ENCODE measurements around the gene SLC25A12. TPM values are rescaled to one million over a fixed set of nuclear protein-coding genes. Genes with fewer than 3 reads are reported as not detected.

SLC25A12 gene
- total and polyA plus RNA-seq, 2 experiments from 2014 or later, result 15.1 to 17.6 TPM

DNA sequence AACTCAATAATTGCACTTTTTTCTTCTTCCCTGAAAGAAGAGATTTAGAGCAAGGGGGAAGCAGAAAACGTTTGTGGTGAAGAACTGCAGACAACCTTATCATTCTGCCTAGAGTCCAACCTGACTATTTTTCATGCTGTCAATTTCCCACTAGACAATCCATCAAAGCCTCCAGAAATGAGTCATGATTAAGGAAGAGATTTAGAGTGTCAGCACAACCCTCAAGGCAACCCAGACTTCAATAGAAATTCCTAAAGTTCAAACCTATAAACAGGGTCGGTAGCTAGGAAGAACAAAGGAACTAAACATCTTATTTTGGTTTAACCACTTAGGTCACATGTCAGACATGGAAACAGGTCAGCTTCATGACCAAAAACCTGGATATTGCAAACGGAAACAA lies 86.9 kb downstream of the SLC25A12 start:
- H3K36me3 ChIP-seq (ENCODE audit: low read depth), result no peaks in the 10 kb centered on the region
- H2AFZ ChIP-seq, result no peak overlapping the region
- H3K9me3 ChIP-seq (ENCODE audit: low read depth), result no peaks in the 10 kb centered on the region
- TF ChIP-seq EZH2phosphoT487 (IDR thresholded peaks at IDR 0.05; ENCODE audit: insufficient read depth, low read depth) (no peak), EZH2 (IDR thresholded peaks at IDR 0.05; ENCODE audit: insufficient read depth, poor library complexity, severe bottlenecking) (no peak)
- no peak overlapping the region for H3K27ac ChIP-seq
- no peaks in the 10 kb centered on the region for H4K20me1 ChIP-seq (ENCODE audit: insufficient read depth)
- in situ Hi-C loops (cut with MboI), result no loop called here
- H3K79me2 ChIP-seq (ENCODE audit: insufficient read depth), result no peaks in the 10 kb centered on the region
- no peak overlapping the region for H3K4me3 ChIP-seq
- DNase-seq, result no peak
- WGBS, 2 experiments (ENCODE audit: low coverage in 1 of 2, low lambda C conversion rate in 2 of 2, missing lambda C conversion rate in 2 of 2), result 5 to 16% methylated on average over 3 of the region's 3 CpGs
- H3K9me2 ChIP-seq (ENCODE audit: insufficient read depth), result no peaks in the 10 kb centered on the region
- peaks cover 4% of the 10 kb centered on the region; the same call in 1 of the 2 replicates for H3F3A ChIP-seq (ENCODE audit: insufficient read depth)
- no peak overlapping the region for H3K9ac ChIP-seq
- H3K27me3 ChIP-seq (replicated peaks; ENCODE audit: insufficient read depth), result no peaks in the 10 kb centered on the region
- peaks cover 9% of the 10 kb centered on the region; the same call in 1 of the 2 replicates for H3K4me1 ChIP-seq (ENCODE audit: insufficient read depth)
- no peak overlapping the region for H3K4me2 ChIP-seq (ENCODE audit: unreplicated experiment)

DNA sequence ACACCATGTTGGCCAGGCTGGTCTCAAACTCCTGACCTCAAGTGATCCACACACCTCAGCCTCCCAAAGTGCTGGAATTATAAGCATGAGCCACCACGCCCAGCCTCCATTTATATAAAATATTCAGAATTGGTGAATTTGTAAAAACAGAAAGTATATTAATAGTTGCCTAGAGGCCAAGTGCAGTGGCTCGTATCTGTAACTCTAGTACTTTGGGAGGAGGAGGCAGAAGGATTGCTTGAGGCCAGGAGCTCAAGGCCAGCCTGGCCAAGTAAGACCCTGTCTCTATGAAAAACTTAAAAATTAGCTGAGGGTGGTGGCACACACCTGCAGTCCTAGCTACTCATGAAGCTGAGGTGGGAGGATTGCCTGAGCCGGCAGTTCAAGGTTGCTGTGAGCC lies 89.6 kb downstream of the SLC25A12 start:
- H3F3A ChIP-seq (ENCODE audit: insufficient read depth), result peaks cover 7% of the 10 kb centered on the region
- H2AFZ ChIP-seq, result no peak overlapping the region
- no peak for DNase-seq
- H3K9ac ChIP-seq, result no peak overlapping the region
- TF ChIP-seq EZH2 (IDR thresholded peaks at IDR 0.05; ENCODE audit: insufficient read depth, poor library complexity, severe bottlenecking) (no peak), EZH2phosphoT487 (IDR thresholded peaks at IDR 0.05; ENCODE audit: insufficient read depth, low read depth) (no peak)
- in situ Hi-C loops (cut with MboI), result no loop called here
- no peaks in the 10 kb centered on the region for H4K20me1 ChIP-seq (ENCODE audit: insufficient read depth)
- H3K4me2 ChIP-seq (ENCODE audit: unreplicated experiment), result no peak overlapping the region
- WGBS, 2 experiments (ENCODE audit: low coverage in 1 of 2, low lambda C conversion rate in 2 of 2, missing lambda C conversion rate in 2 of 2), result 98 to 99% methylated on average over 3 of the region's 3 CpGs
- H3K9me3 ChIP-seq (ENCODE audit: low read depth), result no peaks in the 10 kb centered on the region
- H3K9me2 ChIP-seq (ENCODE audit: insufficient read depth), result no peaks in the 10 kb centered on the region
- no peak overlapping the region for H3K4me3 ChIP-seq
- H3K27ac ChIP-seq, result no peak overlapping the region
- H3K79me2 ChIP-seq (ENCODE audit: insufficient read depth), result no peaks in the 10 kb centered on the region
- H3K4me1 ChIP-seq (ENCODE audit: insufficient read depth), result peaks cover 9% of the 10 kb centered on the region; the same call in 1 of the 2 replicates
- no peaks in the 10 kb centered on the region for H3K27me3 ChIP-seq (replicated peaks; ENCODE audit: insufficient read depth)
- no peaks in the 10 kb centered on the region for H3K36me3 ChIP-seq (ENCODE audit: low read depth)

DNA sequence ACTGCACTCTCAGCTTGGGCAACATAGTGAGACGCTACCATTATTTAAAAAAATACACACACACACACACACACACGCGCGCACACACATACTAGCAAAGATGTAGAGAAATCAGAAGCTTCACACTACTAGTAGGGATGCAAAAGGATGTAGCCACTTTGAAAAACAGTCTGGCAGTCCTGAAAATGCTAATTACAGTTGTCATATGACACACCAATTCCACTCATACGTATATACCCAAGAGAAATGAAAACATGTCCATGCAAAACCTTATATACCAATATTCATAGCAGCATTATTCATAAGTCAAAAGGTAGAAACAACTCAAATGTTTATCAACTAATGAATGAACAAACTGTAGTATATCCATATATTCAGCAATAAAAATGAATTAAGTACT lies 90.3 kb downstream of the SLC25A12 start:
- Histone ChIP-seq H2AFZ (no peak overlapping the region), H3K4me1 (ENCODE audit: insufficient read depth) (peaks cover 14% of the 10 kb centered on the region), H3K27me3 (replicated peaks; ENCODE audit: insufficient read depth) (no peaks in the 10 kb centered on the region), H3K9me3 (ENCODE audit: low read depth) (no peaks in the 10 kb centered on the region), H3F3A (ENCODE audit: insufficient read depth) (peaks cover 14% of the 10 kb centered on the region), H3K27ac (no peak overlapping the region), H3K36me3 (ENCODE audit: low read depth) (no peaks in the 10 kb centered on the region), H4K20me1 (ENCODE audit: insufficient read depth) (no peaks in the 10 kb centered on the region), H3K9ac (no peak overlapping the region), H3K79me2 (ENCODE audit: insufficient read depth) (no peaks in the 10 kb centered on the region), H3K4me2 (ENCODE audit: unreplicated experiment) (no peak overlapping the region), H3K9me2 (ENCODE audit: insufficient read depth) (no peaks in the 10 kb centered on the region), H3K4me3 (no peak overlapping the region)
- DNase-seq, result no peak
- 85% methylated on average over 5 of the region's 5 CpGs for WGBS, 2 experiments (ENCODE audit: low coverage in 1 of 2, low lambda C conversion rate in 2 of 2, missing lambda C conversion rate in 2 of 2)
- TF ChIP-seq EZH2 (IDR thresholded peaks at IDR 0.05; ENCODE audit: insufficient read depth, poor library complexity, severe bottlenecking) (no peak), EZH2phosphoT487 (IDR thresholded peaks at IDR 0.05; ENCODE audit: insufficient read depth, low read depth) (no peak)
- in situ Hi-C loops (cut with MboI), result no loop called here

DNA sequence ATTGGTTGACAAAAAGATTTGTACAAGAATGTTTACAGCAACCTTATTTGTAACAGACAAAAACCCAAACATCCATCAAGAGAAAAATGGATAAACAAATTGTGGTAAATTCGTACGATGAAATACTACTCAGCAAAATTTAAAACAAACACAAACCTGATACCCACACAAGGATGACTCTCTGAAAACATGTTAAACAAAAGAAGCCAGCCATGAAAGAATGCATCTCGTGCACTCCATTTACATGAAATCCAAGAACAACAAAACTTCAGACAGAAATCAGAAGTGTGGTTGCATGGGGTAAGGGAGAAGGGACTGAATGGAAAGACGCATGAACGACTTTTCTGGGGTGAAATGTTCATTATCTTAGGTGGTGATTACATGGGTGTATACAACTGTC lies 93.4 kb downstream of the SLC25A12 start:
- WGBS, 2 experiments (ENCODE audit: low coverage in 1 of 2, low lambda C conversion rate in 2 of 2, missing lambda C conversion rate in 2 of 2), result 88 to 92% methylated on average over 5 of the region's 5 CpGs
- H3K9ac ChIP-seq, result no peak overlapping the region
- no peaks in the 10 kb centered on the region for H3K27me3 ChIP-seq (replicated peaks; ENCODE audit: insufficient read depth)
- no peaks in the 10 kb centered on the region for H3K9me2 ChIP-seq (ENCODE audit: insufficient read depth)
- peaks cover 16% of the 10 kb centered on the region for H3K4me1 ChIP-seq (ENCODE audit: insufficient read depth)
- H3K27ac ChIP-seq, result no peak overlapping the region
- H3K4me2 ChIP-seq (ENCODE audit: unreplicated experiment), result no peak overlapping the region
- no peaks in the 10 kb centered on the region for H3K79me2 ChIP-seq (ENCODE audit: insufficient read depth)
- no peak for DNase-seq
- no peaks in the 10 kb centered on the region for H3K36me3 ChIP-seq (ENCODE audit: low read depth)
- no peak overlapping the region for H2AFZ ChIP-seq
- no peak overlapping the region for H3K4me3 ChIP-seq
- TF ChIP-seq EZH2 (IDR thresholded peaks at IDR 0.05; ENCODE audit: insufficient read depth, poor library complexity, severe bottlenecking) (no peak), EZH2phosphoT487 (IDR thresholded peaks at IDR 0.05; ENCODE audit: insufficient read depth, low read depth) (no peak)
- no peaks in the 10 kb centered on the region for H4K20me1 ChIP-seq (ENCODE audit: insufficient read depth)
- peaks cover 19% of the 10 kb centered on the region for H3F3A ChIP-seq (ENCODE audit: insufficient read depth)
- no peaks in the 10 kb centered on the region for H3K9me3 ChIP-seq (ENCODE audit: low read depth)
- in situ Hi-C loops (cut with MboI), result no loop called here
